Measurements from ENCODE around the gene CCDC152.

CCDC152 gene

DNA sequence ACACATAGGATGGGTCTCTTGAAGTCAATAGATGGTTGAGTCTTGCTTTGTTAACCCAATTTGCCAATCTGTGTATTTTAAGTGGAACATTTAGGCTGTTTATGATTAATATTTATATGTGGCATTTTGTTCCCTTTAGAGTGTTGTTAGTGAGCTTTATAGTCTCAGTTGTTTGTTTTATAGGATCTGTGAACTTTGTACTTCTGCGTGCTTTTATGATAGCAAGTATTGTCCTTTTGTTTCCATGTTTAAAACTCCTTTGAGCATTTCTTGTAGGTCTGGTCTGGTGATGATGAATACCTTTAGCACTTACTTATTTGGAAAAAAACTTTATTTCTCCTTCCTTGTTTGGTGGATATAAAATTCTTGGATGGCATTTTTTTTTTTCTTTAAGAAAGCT, 31.2 kb downstream of the CCDC152 start:
- DNase-seq (ENCODE audit: low spot score) = no peak
- TF ChIP-seq, protein P1, sequence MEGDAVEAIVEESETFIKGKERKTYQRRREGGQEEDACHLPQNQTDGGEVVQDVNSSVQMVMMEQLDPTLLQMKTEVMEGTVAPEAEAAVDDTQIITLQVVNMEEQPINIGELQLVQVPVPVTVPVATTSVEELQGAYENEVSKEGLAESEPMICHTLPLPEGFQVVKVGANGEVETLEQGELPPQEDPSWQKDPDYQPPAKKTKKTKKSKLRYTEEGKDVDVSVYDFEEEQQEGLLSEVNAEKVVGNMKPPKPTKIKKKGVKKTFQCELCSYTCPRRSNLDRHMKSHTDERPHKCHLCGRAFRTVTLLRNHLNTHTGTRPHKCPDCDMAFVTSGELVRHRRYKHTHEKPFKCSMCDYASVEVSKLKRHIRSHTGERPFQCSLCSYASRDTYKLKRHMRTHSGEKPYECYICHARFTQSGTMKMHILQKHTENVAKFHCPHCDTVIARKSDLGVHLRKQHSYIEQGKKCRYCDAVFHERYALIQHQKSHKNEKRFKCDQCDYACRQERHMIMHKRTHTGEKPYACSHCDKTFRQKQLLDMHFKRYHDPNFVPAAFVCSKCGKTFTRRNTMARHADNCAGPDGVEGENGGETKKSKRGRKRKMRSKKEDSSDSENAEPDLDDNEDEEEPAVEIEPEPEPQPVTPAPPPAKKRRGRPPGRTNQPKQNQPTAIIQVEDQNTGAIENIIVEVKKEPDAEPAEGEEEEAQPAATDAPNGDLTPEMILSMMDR (IDR thresholded peaks at IDR 0.05; ENCODE audit: borderline replicate concordance, control extremely low read depth, extremely low read depth, insufficient read depth, missing control alignments) = no peak
- in situ Hi-C loops (cut with MboI; ENCODE audit: low sequenced_read_pairs, unreplicated experiment) = no loop called here

DNA sequence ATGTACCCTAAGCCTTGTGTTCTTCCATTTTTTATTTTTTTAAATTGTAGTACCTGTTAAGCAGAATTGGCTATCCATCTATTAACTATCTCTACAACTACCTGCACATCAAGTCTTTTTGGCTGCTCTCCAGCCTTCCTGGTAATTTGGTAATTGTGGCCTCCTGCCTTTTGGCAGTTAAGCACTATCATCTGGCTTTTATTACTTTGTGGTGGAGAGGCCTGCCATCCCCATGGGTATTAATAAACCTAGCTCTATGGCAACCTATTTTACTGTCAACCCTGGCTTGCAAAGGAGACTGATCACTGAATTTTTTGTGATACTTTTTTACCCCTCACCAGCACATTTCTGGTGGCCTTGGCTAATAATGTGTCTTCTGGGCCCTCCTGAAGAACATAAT, 34.5 kb downstream of the CCDC152 start:
- in situ Hi-C loops (cut with MboI; ENCODE audit: low sequenced_read_pairs, unreplicated experiment) = no loop called here
- DNase-seq (ENCODE audit: low spot score) = no peak
- TF ChIP-seq, protein P1 (IDR thresholded peaks at IDR 0.05; ENCODE audit: borderline replicate concordance, control extremely low read depth, extremely low read depth, insufficient read depth, missing control alignments) = no peak

DNA sequence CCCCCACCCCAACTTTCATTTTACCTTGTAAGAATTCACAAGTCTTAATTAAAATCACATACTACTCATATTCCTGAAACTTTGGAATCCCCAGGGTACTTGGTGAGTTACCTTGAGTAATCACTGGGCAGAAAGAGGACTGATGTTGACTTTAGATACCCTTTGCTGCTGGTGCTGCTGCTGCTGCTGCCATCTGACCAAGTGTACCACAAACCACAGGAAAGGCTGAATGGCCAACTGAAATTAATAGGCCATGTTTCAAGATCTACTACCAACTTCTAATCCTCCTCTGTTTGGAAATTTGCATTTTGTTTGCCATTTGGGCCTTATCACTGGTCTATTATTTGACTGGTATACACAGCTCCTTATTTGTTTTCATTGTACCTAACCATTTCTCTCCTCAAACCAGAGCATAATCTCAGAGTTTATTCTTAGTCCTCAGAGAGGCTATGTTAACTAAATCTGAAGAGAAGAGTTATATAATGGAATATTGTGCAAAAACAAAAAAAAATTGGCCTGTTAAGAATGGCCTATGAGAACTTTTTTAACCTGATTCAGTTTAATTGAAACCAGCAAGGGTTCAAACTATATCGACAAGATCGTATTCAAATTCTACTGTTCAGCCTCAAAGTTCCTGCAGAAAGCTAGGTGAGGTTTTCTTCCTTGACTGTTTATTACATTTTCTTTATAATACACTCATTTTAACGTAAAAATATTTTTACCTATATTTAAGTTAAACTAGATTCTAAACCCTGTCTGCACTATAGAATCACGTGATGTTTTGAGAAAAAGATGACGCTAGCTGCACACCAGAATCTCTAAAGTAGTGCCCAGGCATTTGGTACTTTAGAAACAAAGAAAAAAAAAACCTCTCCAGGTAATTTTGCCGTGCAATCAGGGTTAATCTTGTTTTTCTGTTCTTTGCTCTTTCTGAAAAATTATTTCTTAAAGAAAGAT, 41.9 kb downstream of the CCDC152 start:
- TF ChIP-seq, protein P1 (IDR thresholded peaks at IDR 0.05; ENCODE audit: borderline replicate concordance, control extremely low read depth, extremely low read depth, insufficient read depth, missing control alignments) = no peak
- no peak for DNase-seq (ENCODE audit: low spot score)
- in situ Hi-C loops (cut with MboI; ENCODE audit: low sequenced_read_pairs, unreplicated experiment) = no loop called here

DNA sequence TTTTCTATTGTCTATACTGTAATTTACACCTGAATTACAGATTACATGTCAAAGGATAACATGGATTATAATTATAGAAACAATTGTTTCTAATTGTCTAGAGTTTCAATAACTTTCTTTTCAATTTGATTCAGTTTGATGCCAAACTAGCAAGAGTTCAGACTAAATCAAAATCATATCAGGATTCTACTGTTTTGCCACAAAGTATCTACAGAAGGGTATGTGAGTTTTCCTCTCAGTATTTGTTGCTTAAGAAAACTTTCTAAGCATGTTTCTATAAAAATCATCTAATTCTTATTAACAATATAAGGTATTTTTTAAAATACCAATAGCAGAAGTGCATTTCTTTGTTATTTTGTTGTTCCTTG, 42.6 kb downstream of the CCDC152 start:
- in situ Hi-C loops (cut with MboI; ENCODE audit: low sequenced_read_pairs, unreplicated experiment) = no loop called here
- no peak for DNase-seq (ENCODE audit: low spot score)
- TF ChIP-seq, protein P1 (IDR thresholded peaks at IDR 0.05; ENCODE audit: borderline replicate concordance, control extremely low read depth, extremely low read depth, insufficient read depth, missing control alignments) = no peak

DNA sequence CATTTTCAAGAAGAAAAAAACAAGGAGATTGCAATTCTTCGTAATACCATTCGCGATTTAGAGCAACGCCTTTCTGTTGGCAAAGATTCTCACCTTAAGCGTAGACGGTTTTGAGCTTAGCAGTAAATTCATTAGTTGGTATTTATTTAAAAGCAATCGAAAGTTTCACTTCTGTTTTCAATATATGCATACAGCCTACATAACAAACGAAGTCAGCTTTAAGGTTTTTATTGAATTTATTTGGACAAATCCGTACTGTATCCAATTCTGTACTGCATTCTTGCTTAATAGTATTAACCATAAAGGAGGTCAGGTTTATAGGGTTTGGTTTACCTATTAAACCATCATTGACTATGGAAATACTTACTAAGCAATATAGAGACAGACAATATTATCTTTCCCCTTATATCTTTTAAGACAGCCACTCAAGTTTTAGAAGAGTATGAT, 43.1 kb downstream of the CCDC152 start:
- in situ Hi-C loops (cut with MboI; ENCODE audit: low sequenced_read_pairs, unreplicated experiment) = no loop called here
- DNase-seq (ENCODE audit: low spot score) = no peak
- TF ChIP-seq, protein P1 (IDR thresholded peaks at IDR 0.05; ENCODE audit: borderline replicate concordance, control extremely low read depth, extremely low read depth, insufficient read depth, missing control alignments) = no peak

DNA sequence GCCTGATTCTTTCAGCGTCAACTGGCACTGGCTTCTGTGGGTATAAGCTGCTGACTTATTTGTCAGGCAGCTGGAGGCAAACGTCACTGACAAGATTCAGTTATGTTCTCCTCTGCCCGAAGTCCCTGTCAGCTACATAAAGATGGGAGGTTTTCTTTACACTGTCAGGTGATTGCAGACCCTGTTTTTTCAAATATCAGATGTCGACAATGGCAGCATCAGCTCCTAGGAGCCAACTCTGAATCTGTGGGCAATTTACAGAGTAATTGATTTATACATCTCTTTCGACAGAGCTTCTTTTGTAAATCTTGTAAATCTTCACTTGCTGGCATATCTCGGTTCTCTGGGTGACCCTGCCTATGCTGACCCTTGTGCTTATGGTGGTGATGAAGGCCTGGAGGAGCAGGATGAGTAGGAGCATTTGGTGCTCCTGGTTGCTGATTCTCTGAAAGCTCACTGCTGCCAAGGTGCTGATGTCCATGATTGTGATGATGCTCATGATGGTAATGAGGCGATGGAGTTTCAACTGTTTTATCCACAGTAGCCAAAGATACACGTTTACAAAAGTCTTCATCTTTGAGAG, 44.2 kb downstream of the CCDC152 start:
- TF ChIP-seq, protein P1 (IDR thresholded peaks at IDR 0.05; ENCODE audit: borderline replicate concordance, control extremely low read depth, extremely low read depth, insufficient read depth, missing control alignments) = no peak
- in situ Hi-C loops (cut with MboI; ENCODE audit: low sequenced_read_pairs, unreplicated experiment) = no loop called here
- DNase-seq (ENCODE audit: low spot score) = no peak
